Stimulated activated CD4-positive, alpha-beta T cell treated with anti-CD3 and anti-CD28 coated beads, Interleukin-15, amount 100 ng/mL, for 24 hours (primary cell): ENCODE data around the gene TBC1D22B.
"Not testable (repeated sequence)": the region's sequence is repeated elsewhere in the genome, so short reads cannot be mapped to it uniquely, and the experiment has no call there.

Experiments
- DNase-seq: peaks from one replicate; pipeline ENCODE4 v3.0.0-alpha.2; 2020

The TBC1D22B gene

DNA sequence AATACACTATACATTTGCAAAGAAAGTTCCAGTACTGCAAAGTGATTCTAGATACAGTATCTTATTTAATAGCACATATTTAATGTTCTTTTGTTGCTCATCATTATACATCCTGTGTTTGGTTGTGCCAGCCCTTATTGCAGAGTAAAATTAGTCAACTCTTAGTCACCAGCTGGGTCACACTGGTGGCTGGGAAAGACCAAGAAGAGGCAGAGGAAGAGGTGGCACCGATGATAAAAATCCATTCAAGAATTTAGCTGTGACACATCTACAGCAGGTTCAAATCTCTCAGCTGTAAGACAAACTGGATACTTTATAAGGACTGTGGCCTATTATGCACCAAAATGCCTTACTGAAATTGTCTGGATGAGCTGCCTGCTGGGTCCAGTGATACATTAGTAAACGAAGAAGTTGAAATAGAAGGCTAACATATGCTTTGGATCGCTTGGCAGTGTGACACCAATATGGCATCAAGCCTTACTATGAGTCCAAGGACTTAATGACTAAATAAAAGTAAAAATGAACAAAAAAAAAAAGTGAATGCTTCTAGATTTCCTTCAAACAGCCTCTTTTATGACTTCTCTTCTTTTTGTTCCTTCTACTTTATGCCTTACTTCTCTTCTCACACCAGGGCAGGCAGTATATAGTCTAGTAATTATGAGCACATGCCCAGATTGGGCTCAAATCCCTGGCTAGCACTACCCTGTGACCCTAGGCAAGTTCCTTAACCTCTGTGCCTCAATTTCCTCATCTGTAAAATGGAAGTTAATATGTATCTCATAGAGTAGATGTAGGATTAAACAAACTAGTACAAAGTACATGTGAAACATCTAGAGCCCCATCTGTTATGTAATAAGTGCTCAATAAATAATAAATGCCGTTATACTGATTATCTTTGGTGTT is 66.8 kb downstream of the TBC1D22B start:
- peak; percentile 32 for DNase-seq

- not testable (repeated sequence) for DNase-seq
Observed at GRCh38 chr6:37330345-37330744, 72.8 kb downstream of the TBC1D22B start.

DNA sequence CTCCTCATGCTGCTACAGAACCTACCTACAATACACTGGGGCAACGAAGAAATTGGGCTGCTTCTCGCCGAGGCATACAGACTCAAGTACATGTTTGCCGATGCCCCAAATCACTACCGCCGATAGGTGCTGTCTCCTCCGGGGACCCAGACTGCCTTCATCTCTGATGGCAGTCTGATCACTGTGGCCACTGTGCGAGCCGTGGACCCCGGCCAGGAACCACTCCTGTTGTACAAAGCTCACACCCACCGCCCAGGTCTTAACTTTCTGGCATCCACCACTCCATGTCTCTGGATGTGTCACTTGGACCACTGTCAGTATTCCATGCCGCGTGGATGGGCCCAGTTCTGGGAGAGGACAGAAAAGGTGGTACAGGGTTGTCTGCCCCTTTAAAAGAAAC is 73.5 kb downstream of the TBC1D22B start:
- DNase-seq: no peak

GRCh38 chr6:37332894-37333293 is 75.3 kb downstream of the TBC1D22B start:
- no peak for DNase-seq

- DNase-seq: no peak
Observed at GRCh38 chr6:37334047-37334446, 76.5 kb downstream of the TBC1D22B start.

DNA sequence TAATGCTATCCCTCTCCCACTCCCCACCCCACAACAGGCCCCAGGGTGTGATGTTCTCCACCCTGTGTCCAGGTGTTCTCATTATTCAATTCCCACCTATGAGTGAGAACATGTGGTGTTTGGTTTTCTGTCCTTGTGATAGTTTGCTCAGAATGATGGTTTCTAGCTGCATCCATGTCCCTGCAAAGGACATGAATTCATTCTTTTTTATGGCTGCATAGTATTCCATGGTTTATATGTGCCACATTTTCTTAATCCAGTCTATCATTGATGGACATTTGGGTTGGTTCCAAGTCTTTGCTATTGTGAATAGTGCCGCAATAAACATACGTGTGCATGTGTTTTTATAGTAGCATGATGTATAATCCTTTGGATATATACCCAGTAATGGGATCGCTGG is 80.7 kb downstream of the TBC1D22B start:
- DNase-seq: not testable (repeated sequence)

- no peak for DNase-seq
Observed at GRCh38 chr6:37338745-37339255, 81.2 kb downstream of the TBC1D22B start.

DNA sequence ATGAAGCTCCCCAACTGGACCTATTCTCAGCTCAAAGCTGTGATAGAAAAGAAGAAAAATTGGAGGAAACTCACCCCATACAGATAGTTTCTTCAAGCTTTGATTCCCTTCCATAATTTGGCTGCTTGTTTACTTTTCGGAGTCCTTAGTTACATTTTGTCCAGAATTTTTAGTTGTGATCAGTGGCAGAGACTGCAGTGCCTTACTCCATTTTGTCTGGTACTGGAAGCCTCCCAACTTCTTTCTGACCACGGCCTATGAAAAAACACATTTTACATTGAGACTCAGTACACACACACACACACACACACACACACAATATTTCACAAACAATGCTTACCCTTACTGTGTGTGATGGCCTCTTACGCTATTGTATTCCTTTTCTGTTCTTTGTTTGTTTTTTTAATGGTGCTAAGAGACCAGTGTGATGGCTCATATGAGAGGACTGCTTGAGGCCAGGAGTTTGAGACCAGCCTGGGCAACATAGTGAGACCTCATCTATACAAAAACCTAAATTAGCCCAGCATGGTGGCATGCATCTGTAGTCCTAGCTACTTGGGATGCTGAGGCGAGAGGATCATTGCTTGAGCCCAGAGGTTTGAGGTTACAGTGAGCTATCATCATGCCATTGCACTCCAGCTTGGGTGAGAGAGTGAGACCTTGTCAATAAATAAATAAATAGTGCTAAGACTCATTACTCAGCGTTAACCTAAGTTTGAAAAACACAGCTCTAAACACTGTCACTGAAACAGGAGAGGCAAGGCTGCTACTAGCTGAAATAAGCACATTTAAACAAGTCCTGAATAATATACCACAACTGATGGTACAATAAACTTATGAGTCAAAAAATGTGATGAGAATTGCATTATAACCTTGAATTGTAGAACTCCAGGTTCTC is 82.4 kb downstream of the TBC1D22B start:
- no peak for DNase-seq

GRCh38 chr6:37340639-37340943 is 83.0 kb downstream of the TBC1D22B start:
- DNase-seq: no peak

- no peak for DNase-seq
Observed at GRCh38 chr6:37343248-37343647, 85.7 kb downstream of the TBC1D22B start.

GRCh38 chr6:37344308-37344707 is 86.7 kb downstream of the TBC1D22B start:
- DNase-seq: no peak

DNA sequence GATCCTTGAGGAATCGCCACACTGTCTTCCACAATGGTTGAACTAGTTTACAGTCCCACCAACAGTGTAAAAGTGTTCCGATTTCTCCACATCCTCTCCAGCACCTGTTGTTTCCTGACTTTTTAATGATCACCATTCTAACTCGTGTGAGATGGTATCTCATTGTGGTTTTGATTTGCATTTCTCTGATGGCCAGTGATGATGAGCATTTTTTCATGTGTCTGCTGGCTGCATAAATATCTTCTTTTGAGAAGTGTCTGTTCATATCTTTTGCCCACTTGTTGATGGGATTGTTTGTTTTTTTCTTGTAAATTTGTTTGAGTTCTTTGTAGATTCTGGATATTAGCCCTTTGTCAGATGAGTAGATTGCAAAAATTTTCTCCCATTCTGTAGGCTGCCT is 88.2 kb downstream of the TBC1D22B start:
- DNase-seq: not testable (repeated sequence)

- DNase-seq: no peak
Observed at GRCh38 chr6:37347177-37347576, 89.6 kb downstream of the TBC1D22B start.

- no peak for DNase-seq
Observed at GRCh38 chr6:37347670-37348111, 90.1 kb downstream of the TBC1D22B start.

GRCh38 chr6:37351027-37351426 is 93.5 kb downstream of the TBC1D22B start:
- DNase-seq: no peak

- no peak for DNase-seq
Observed at GRCh38 chr6:37352384-37352783, 94.8 kb downstream of the TBC1D22B start.

DNA sequence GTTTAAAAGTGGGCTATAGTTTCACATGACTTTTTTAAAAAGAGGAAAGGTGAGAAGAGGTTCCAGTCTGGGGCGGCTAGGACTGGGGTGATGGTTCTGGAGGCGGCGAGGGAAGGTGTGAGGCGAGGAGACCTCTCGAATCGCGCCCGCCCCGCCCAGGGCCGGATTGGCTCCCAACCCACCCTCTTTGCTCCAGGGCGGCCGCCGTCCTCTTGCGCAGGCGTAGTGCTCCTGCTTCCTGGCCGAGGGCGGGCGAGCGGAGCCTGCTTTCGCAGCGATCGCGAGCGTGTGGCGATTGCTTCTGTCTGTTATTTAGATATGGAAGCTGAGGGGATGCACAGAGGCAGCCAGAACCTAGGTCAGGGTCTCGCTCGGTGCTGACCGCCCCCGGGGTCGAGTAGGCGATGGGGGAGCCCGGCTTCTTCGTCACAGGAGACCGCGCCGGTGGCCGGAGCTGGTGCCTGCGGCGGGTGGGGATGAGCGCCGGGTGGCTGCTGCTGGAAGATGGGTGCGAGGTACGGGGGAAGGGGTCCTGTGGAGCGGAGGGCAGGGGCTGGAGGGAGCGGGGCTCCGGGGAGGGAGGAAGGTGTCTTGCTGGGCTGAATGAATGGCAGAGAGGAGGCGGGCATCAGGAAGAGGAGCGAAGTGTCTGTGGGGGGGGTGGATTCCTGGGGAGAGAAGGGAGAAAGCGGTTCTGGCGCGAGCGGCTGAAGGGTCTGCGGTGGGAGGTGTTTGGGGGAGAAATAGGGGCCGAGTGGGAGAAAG is 96.4 kb downstream of the TBC1D22B start, which contains the start of gene RNF8:
TSS of gene RNF8 (plus strand) at position 223 of the 765 bp plus-strand sequence. CDS start at position 405, 182 bp downstream.
- peak; percentile 97 for DNase-seq

DNA sequence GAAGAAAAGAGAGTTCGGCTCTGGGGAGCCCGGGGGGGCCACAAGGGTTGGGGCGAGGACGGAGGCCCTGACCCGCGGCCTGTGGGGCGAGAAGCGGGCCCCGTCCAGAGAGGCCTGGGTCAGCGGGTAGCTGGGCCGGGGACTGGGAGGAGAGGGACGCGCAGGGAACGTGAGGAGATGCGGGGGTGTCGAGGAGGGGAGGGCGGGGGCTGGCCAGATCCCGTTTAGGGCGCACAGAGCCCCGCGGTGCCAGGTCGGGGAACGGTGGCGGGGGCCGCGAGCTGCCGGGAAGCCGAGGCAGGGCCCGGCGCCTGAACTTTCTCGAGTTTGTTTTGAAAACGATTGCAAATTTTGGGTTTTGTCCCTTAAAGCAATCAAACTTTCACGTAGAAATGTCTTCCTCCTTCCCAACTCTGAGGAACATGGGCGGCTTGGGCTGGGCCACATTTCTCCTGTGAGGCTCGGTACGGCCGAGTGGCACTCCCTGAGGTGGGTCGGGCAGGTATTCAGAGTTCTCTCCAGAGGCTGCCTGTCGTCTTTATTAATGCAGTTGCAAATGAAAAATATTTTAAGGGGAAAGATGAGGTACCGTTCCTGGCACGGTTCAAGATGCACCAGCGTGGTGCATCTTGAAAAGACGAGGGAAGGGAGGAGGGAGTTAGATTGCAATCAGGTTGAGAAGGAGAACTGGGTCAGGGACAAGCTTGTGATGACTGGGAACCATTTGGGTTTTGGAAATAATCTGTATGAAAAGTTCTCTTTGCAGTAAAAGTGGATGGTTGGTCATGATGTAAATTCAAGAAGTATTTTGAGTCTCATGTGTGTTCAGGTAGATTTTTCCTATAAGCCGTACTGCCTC is 97.2 kb downstream of the TBC1D22B start:
- peak; percentile 42 for DNase-seq

- DNase-seq: no peak
Observed at GRCh38 chr6:37357288-37357687, 99.7 kb downstream of the TBC1D22B start.

GRCh38 chr6:37357860-37358259 is 100.3 kb downstream of the TBC1D22B start:
- no peak for DNase-seq

- no peak for DNase-seq
Observed at GRCh38 chr6:37359039-37359438, 101.5 kb downstream of the TBC1D22B start.
